ENCODE results near the gene CDK17. TPM values are rescaled to one million over a fixed set of nuclear protein-coding genes. Genes with fewer than 3 reads are reported as not detected.
A peak's percentile ranks its signal among the peaks of the same experiment; 100 is the strongest.
"Not testable (repeated sequence)": the region's sequence is repeated elsewhere in the genome, so short reads cannot be mapped to it uniquely, and the experiment has no call there.

The CDK17 gene
- total and polyA plus RNA-seq, 2 donors from 2014 or later: 6.6 to 35.7 TPM

GRCh38 chr12:96395236-96395635, 5.0 kb downstream of the CDK17 start:
- intact Hi-C loops (cut with DNase I): no loop called here
- H3K9ac ChIP-seq (ENCODE audit: low read length in 3 of 3): no peak overlapping the region

GRCh38 chr12:96393229-96393628, 7.0 kb downstream of the CDK17 start:
- intact Hi-C loops (cut with DNase I); H3K9ac ChIP-seq (ENCODE audit: low read length in 3 of 3); H3K36me3 ChIP-seq (ENCODE audit: control insufficient read depth in 2 of 3, insufficient read depth in 3 of 3, low read length in 3 of 3); DNase-seq; H3K4me3 ChIP-seq (ENCODE audit: low read length in 3 of 3); FAIRE-seq; H3K9me3 ChIP-seq (ENCODE audit: control insufficient read depth in 2 of 3, insufficient read depth in 1 of 3, low read length in 3 of 3); H3K4me1 ChIP-seq (ENCODE audit: control insufficient read depth in 2 of 3, insufficient read depth in 2 of 3, low read depth in 1 of 3, low read length in 3 of 3); H3K27ac ChIP-seq (ENCODE audit: low read depth in 2 of 2, low read length in 2 of 2); H3K27me3 ChIP-seq (ENCODE audit: control insufficient read depth, insufficient read depth, low read length): not testable (repeated sequence)

More at GRCh38 chr12:96395236-96395635, 5.0 kb downstream of the CDK17 start:
- no peak for DNase-seq
- TF ChIP-seq, protein P1, sequence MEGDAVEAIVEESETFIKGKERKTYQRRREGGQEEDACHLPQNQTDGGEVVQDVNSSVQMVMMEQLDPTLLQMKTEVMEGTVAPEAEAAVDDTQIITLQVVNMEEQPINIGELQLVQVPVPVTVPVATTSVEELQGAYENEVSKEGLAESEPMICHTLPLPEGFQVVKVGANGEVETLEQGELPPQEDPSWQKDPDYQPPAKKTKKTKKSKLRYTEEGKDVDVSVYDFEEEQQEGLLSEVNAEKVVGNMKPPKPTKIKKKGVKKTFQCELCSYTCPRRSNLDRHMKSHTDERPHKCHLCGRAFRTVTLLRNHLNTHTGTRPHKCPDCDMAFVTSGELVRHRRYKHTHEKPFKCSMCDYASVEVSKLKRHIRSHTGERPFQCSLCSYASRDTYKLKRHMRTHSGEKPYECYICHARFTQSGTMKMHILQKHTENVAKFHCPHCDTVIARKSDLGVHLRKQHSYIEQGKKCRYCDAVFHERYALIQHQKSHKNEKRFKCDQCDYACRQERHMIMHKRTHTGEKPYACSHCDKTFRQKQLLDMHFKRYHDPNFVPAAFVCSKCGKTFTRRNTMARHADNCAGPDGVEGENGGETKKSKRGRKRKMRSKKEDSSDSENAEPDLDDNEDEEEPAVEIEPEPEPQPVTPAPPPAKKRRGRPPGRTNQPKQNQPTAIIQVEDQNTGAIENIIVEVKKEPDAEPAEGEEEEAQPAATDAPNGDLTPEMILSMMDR (IDR thresholded peaks at IDR 0.05; ENCODE audit: borderline replicate concordance, extremely low read depth, insufficient read depth): no peak
- Histone ChIP-seq H3K4me1 (ENCODE audit: control insufficient read depth in 2 of 3, insufficient read depth in 2 of 3, low read depth in 1 of 3, low read length in 3 of 3) (peaks cover 0 to 7% (median 0%) of the 10 kb centered on the region in 3 donors), H3K9me3 (ENCODE audit: control insufficient read depth in 2 of 3, insufficient read depth in 1 of 3, low read length in 3 of 3) (no peaks in the 10 kb centered on the region), H3K4me3 (ENCODE audit: low read length in 3 of 3) (no peak overlapping the region), H3K27ac (ENCODE audit: low read depth in 2 of 2, low read length in 2 of 2) (no peak overlapping the region), H3K27me3 (ENCODE audit: control insufficient read depth, insufficient read depth, low read length) (no peaks in the 10 kb centered on the region), H3K36me3 (ENCODE audit: control insufficient read depth in 2 of 3, insufficient read depth in 3 of 3, low read length in 3 of 3) (no peaks in the 10 kb centered on the region)
- FAIRE-seq: no peak

- Histone ChIP-seq H3K9ac (ENCODE audit: low read length in 3 of 3) (no peak overlapping the region), H3K4me3 (ENCODE audit: low read length in 3 of 3) (no peak overlapping the region), H3K9me3 (ENCODE audit: control insufficient read depth in 2 of 3, insufficient read depth in 1 of 3, low read length in 3 of 3) (no peaks in the 10 kb centered on the region), H3K4me1 (ENCODE audit: control insufficient read depth in 2 of 3, insufficient read depth in 2 of 3, low read depth in 1 of 3, low read length in 3 of 3) (peaks cover 0 to 1% (median 0%) of the 10 kb centered on the region in 3 donors), H3K27ac (ENCODE audit: low read depth in 2 of 2, low read length in 2 of 2) (no peak overlapping the region), H3K27me3 (ENCODE audit: control insufficient read depth, insufficient read depth, low read length) (no peaks in the 10 kb centered on the region), H3K36me3 (ENCODE audit: control insufficient read depth in 2 of 3, insufficient read depth in 3 of 3, low read length in 3 of 3) (no peaks in the 10 kb centered on the region)
- intact Hi-C loops (cut with DNase I): no loop called here
- no peak for FAIRE-seq
- no peak for DNase-seq
- TF ChIP-seq, protein P1 (IDR thresholded peaks at IDR 0.05; ENCODE audit: borderline replicate concordance, extremely low read depth, insufficient read depth): no peak
Measured at GRCh38 chr12:96392397-96392796, 7.8 kb downstream of the CDK17 start.

- H3K27me3 ChIP-seq (ENCODE audit: control insufficient read depth, insufficient read depth, low read length): no peaks in the 10 kb centered on the region
- H3K9ac ChIP-seq (ENCODE audit: low read length in 3 of 3): no peak overlapping the region
- no peaks in the 10 kb centered on the region for H3K4me1 ChIP-seq (ENCODE audit: control insufficient read depth in 2 of 3, insufficient read depth in 2 of 3, low read depth in 1 of 3, low read length in 3 of 3)
- FAIRE-seq: no peak
- no peaks in the 10 kb centered on the region for H3K36me3 ChIP-seq (ENCODE audit: control insufficient read depth in 2 of 3, insufficient read depth in 3 of 3, low read length in 3 of 3)
- DNase-seq: peak in 1 of 5 donors; percentile 31
- TF ChIP-seq, protein P1 (IDR thresholded peaks at IDR 0.05; ENCODE audit: borderline replicate concordance, extremely low read depth, insufficient read depth): no peak
- intact Hi-C loops (cut with DNase I): no loop called here
- H3K9me3 ChIP-seq (ENCODE audit: control insufficient read depth in 2 of 3, insufficient read depth in 1 of 3, low read length in 3 of 3): no peaks in the 10 kb centered on the region
- H3K27ac ChIP-seq (ENCODE audit: low read depth in 2 of 2, low read length in 2 of 2): no peak overlapping the region
- H3K4me3 ChIP-seq (ENCODE audit: low read length in 3 of 3): no peak overlapping the region
Measured at GRCh38 chr12:96387981-96388380, 12.3 kb downstream of the CDK17 start.
